HEK293 (cell line): ENCODE results near the gene UBE2J2.

Experiments used
- CTCF ChIA-PET: fragments of 350-600 bp; formaldehyde crosslinking; extraction: SDS; loops from one replicate; lab custom pipeline; 2021; ENCODE audit warnings: antibody characterized with exemption; lab: Yijun Ruan, JAX
- POLR2A ChIA-PET: fragments of 300-600 bp; formaldehyde crosslinking; extraction: SDS; loops from one replicate; lab custom pipeline; 2020; ENCODE audit warnings: antibody characterized with exemption, inconsistent platforms; lab: Yijun Ruan, JAX
- H3K27ac ChIP-seq: fragments of 200-500 bp; sonication (Bioruptor generic); 2 replicates; pipeline ENCODE4 v1.5.1; 2014; ENCODE audit warnings: low read depth, low read length, control low read depth, inconsistent platforms; ENCODE audit errors: extremely low read depth
- H3K36me3 ChIP-seq, 2 experiments: fragments of 200-500 bp in 1 of 2; sonication (Bioruptor generic) in 1 of 2; 1 replicate in 1 of 2; 2 replicates in 1 of 2; pipeline ENCODE4 v1.5.1; 2014 to 2017; ENCODE audit warnings: inconsistent platforms in 2 of 2, low read length in 2 of 2; ENCODE audit not compliant: control insufficient read depth in 2 of 2, insufficient read depth in 1 of 2
- H3K4me1 ChIP-seq: fragments of 200-500 bp; sonication (Bioruptor generic); 2 replicates; pipeline ENCODE4 v1.5.1; 2014; ENCODE audit warnings: mild to moderate bottlenecking, low read length, inconsistent platforms; ENCODE audit not compliant: control insufficient read depth, insufficient read depth
- H3K4me3 ChIP-seq: 2 replicates; pipeline ENCODE4 v1.5.1; 2011; ENCODE audit warnings: low read depth, mild to moderate bottlenecking, control low read depth, low read length, moderate library complexity
- H3K9me3 ChIP-seq: fragments of 200-500 bp; sonication (Bioruptor generic); 2 replicates; pipeline ENCODE4 v1.5.1; 2014; ENCODE audit warnings: low read depth, low read length, inconsistent platforms; ENCODE audit not compliant: control insufficient read depth, insufficient read depth
- AEBP2 ChIP-seq: fragments of 450-650 bp; formaldehyde crosslinking; IDR thresholded peaks from 2 replicates; pipeline ENCODE4 v1.5.1; 2016; ENCODE audit warnings: missing biosample characterization, missing genetic modification characterization, borderline replicate concordance
- HIC1 ChIP-seq: fragments of 450-650 bp; formaldehyde crosslinking; IDR thresholded peaks from 2 replicates; pipeline ENCODE4 v1.5.1; 2016; ENCODE audit warnings: missing biosample characterization, missing genetic modification characterization
- KLF1 ChIP-seq: fragments of 450-650 bp; formaldehyde crosslinking; IDR thresholded peaks from 2 replicates; pipeline ENCODE4 v1.5.1; 2016; ENCODE audit warnings: missing biosample characterization, missing genetic modification characterization
- KLF8 ChIP-seq: fragments of 450-650 bp; formaldehyde crosslinking; IDR thresholded peaks from 2 replicates; pipeline ENCODE4 v1.5.1; 2016; ENCODE audit warnings: missing biosample characterization, missing genetic modification characterization
- PATZ1 ChIP-seq: fragments of 450-650 bp; formaldehyde crosslinking; IDR thresholded peaks from 2 replicates; pipeline ENCODE4 v1.5.1; 2016; ENCODE audit warnings: missing biosample characterization, missing genetic modification characterization
- PBX3 ChIP-seq: sonication (generic); formaldehyde crosslinking; IDR thresholded peaks from 2 replicates; pipeline ENCODE4 v1.8.1; 2022; ENCODE audit warnings: mild to moderate bottlenecking, moderate library complexity, missing genetic modification reagents
- RBAK ChIP-seq: fragments of 450-650 bp; formaldehyde crosslinking; IDR thresholded peaks from 2 replicates; pipeline ENCODE4 v1.5.1; 2016; ENCODE audit warnings: missing biosample characterization, missing genetic modification characterization
- TSHZ1 ChIP-seq: fragments of 450-650 bp; formaldehyde crosslinking; IDR thresholded peaks from 2 replicates; pipeline ENCODE4 v1.5.1; 2016; ENCODE audit warnings: missing biosample characterization, missing genetic modification characterization, borderline replicate concordance
- WT1 ChIP-seq: fragments of 450-650 bp; formaldehyde crosslinking; IDR thresholded peaks from 2 replicates; pipeline ENCODE4 v1.5.1; 2016; ENCODE audit warnings: missing biosample characterization, missing genetic modification characterization
- ZBTB20 ChIP-seq: fragments of 450-650 bp; formaldehyde crosslinking; IDR thresholded peaks from 2 replicates; pipeline ENCODE4 v1.5.1; 2016; ENCODE audit warnings: missing biosample characterization, missing genetic modification characterization
- ZFP41 ChIP-seq: fragments of 450-650 bp; formaldehyde crosslinking; IDR thresholded peaks from 2 replicates; pipeline ENCODE4 v1.5.1; 2016; ENCODE audit warnings: missing biosample characterization, missing genetic modification characterization, borderline replicate concordance
- ZNF114 ChIP-seq: fragments of 450-650 bp; formaldehyde crosslinking; IDR thresholded peaks from 2 replicates; pipeline ENCODE4 v1.5.0; 2017; ENCODE audit warnings: missing biosample characterization, missing genetic modification characterization
- ZNF169 ChIP-seq: fragments of 450-650 bp; formaldehyde crosslinking; IDR thresholded peaks from 2 replicates; pipeline ENCODE4 v1.5.1; 2016; ENCODE audit warnings: missing biosample characterization, missing genetic modification characterization
- ZNF202 ChIP-seq: fragments of 450-650 bp; formaldehyde crosslinking; IDR thresholded peaks from 2 replicates; pipeline ENCODE4 v1.5.1; 2016; ENCODE audit warnings: missing biosample characterization, missing genetic modification characterization, borderline replicate concordance
- ZNF335 ChIP-seq: fragments of 450-650 bp; formaldehyde crosslinking; conservative IDR thresholded peaks from 2 replicates; pipeline ENCODE4 v1.5.1; 2016; ENCODE audit warnings: missing biosample characterization, missing genetic modification characterization
- ZNF416 ChIP-seq: fragments of 450-650 bp; formaldehyde crosslinking; IDR thresholded peaks from 2 replicates; pipeline ENCODE4 v1.5.1; 2016; ENCODE audit warnings: missing biosample characterization, missing genetic modification characterization
- ZNF510 ChIP-seq: fragments of 450-650 bp; formaldehyde crosslinking; IDR thresholded peaks from 2 replicates; pipeline ENCODE4 v1.5.1; 2018; ENCODE audit warnings: mild to moderate bottlenecking, missing genetic modification characterization, missing biosample characterization; ENCODE audit not compliant: insufficient replicate concordance
- ZNF521 ChIP-seq: fragments of 450-650 bp; formaldehyde crosslinking; IDR thresholded peaks from 2 replicates; pipeline ENCODE4 v1.5.1; 2017; ENCODE audit warnings: missing biosample characterization, mild to moderate bottlenecking, missing genetic modification characterization
- ZNF561 ChIP-seq: fragments of 450-650 bp; IDR thresholded peaks from 2 replicates; pipeline ENCODE4 v1.5.1; 2018; ENCODE audit warnings: missing biosample characterization, missing genetic modification characterization, borderline replicate concordance
- ZNF585B ChIP-seq: fragments of 450-650 bp; formaldehyde crosslinking; IDR thresholded peaks from 2 replicates; pipeline ENCODE4 v1.5.1; 2016; ENCODE audit warnings: missing biosample characterization, missing genetic modification characterization

The UBE2J2 gene

GRCh38 chr1:1222575-1223225, 51.0 kb downstream of the UBE2J2 start:
- TF ChIP-seq AEBP2, result no peak
- TF ChIP-seq ZBTB20 (tag by site-specific recombination), result no peak
- TF ChIP-seq PBX3, result 0 out of 2 replicates have a peak, but pooled peaks have one; percentile 28
- no peak for TF ChIP-seq ZNF169 (tag by site-specific recombination)
- TF ChIP-seq ZNF114 (tag by site-specific recombination), result no peak
- no peak for TF ChIP-seq ZFP41 (tag by site-specific recombination)
- TF ChIP-seq RBAK, result no peak
- no peak for TF ChIP-seq ZNF416 (tag by site-specific recombination)
- no peak for TF ChIP-seq WT1 (tag by site-specific recombination)
- TF ChIP-seq ZNF521 (tag by site-specific recombination), result no peak
- no peak for TF ChIP-seq ZNF585B (tag by site-specific recombination)
- TF ChIP-seq TSHZ1, result no peak
- TF ChIP-seq KLF1 (tag by site-specific recombination), result peak; percentile 6; the same call in 1 of the 2 replicates
- TF ChIP-seq ZNF561 (tag by site-specific recombination), result no peak
- 0 out of 2 replicates have a peak, but pooled peaks have one; percentile 0 for TF ChIP-seq KLF8
- no peak for TF ChIP-seq ZNF202 (tag by site-specific recombination)
- TF ChIP-seq ZNF510, result no peak
- H3K36me3 ChIP-seq, result peaks cover 4 to 98% of the 10 kb centered on the region in 2 experiments; a peak in 2 of 3 replicates
- ChIA-PET CTCF (no interaction called here), POLR2A (no interaction called here)
- no peaks in the 10 kb centered on the region for H3K9me3 ChIP-seq
- H3K4me1 ChIP-seq, result no peaks in the 10 kb centered on the region
- H3K27ac ChIP-seq, result no peak overlapping the region
- no peak overlapping the region for H3K4me3 ChIP-seq

- Histone ChIP-seq H3K9me3 (no peaks in the 10 kb centered on the region), H3K27ac (no peak overlapping the region), H3K4me3 (no peak overlapping the region), H3K36me3 (peaks cover 4 to 98% of the 10 kb centered on the region in 2 experiments; a peak in 2 of 3 replicates), H3K4me1 (no peaks in the 10 kb centered on the region)
- TF ChIP-seq PATZ1 (tag by site-specific recombination) (no peak), ZNF335 (no peak), KLF8 (0 out of 2 replicates have a peak, but pooled peaks have one; percentile 18), KLF1 (tag by site-specific recombination) (peak; percentile 87), HIC1 (tag by site-specific recombination) (peak; percentile 60)
- CTCF ChIA-PET, result no interaction called here
- POLR2A ChIA-PET, result no interaction called here
Observed at GRCh38 chr1:1221887-1222574, 51.6 kb downstream of the UBE2J2 start.
